ENCODE data around the gene LCORL. TPM values are rescaled to one million over a fixed set of nuclear protein-coding genes. Genes with fewer than 3 reads are reported as not detected.

LCORL gene
- total RNA-seq, 2 donors from 2014 or later: 7.8 to 9.9 TPM

DNA sequence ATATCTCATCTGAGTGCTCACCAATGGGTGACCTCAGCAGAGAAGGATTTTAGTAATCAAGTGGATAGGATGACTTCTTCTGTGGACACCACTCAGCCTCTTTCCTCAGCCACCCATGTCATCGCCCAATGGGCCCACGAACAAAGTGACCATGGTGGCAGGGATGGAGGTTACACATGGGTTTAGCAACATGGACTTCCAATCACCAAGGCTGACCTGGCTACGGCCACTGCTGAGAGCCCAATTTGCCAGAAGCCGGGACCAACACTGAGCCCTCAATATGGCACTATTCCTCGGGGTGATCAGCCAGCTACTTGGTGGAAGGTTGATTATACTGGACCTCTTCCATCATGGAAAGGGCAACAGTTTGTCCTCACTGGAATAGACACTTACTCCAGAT, 97.4 kb downstream of the LCORL start:
- H3K4me1 ChIP-seq: no peaks in the 10 kb centered on the region
- 95 to 100% methylated on average over 5 of the region's 5 CpGs for WGBS, 2 donors
- intact Hi-C loops (cut with DNase I): no loop called here
- TF ChIP-seq CTCF (IDR thresholded peaks at IDR 0.05): no peak
- no peak for TF ChIP-seq POLR2A (IDR thresholded peaks at IDR 0.05)
- DNase-seq: no peak
- H3K27ac ChIP-seq: no peak overlapping the region
- no peaks in the 10 kb centered on the region for H3K27me3 ChIP-seq
- no peak for ATAC-seq
- H3K36me3 ChIP-seq (replicated peaks in 1 of 2; ENCODE audit: insufficient read depth in 1 of 2, low read depth in 2 of 2): no peaks in the 10 kb centered on the region
- no peak overlapping the region for H3K4me3 ChIP-seq
- peaks cover 0 to 2% (median 0%) of the 10 kb centered on the region in 3 donors for H3K9me3 ChIP-seq

- no peak for TF ChIP-seq CTCF (IDR thresholded peaks at IDR 0.05)
- TF ChIP-seq POLR2A (IDR thresholded peaks at IDR 0.05): no peak
These were observed 100.1 kb downstream of the LCORL start for GRCh38 chr4:17921451-17921850.

DNA sequence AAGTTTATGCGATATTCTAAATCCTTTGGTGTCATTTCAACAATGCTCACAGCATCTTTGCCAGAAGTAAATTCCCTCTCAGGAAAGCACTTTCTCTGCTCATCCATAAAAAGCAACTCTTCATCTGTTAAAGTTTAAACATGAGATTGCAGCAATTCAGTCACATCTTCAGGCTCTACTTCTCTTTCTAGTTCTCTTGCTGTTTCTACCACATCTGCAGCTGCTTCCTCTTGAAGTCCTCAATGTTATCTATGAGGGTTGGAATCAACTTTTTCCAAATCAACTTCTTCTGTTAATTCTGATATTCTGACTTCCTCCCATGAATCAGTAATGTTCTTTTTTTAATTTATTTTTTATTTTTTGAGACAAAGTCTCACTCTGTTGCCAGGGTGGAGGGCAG, 100.9 kb downstream of the LCORL start:
- Histone ChIP-seq H3K9me3 (no peaks in the 10 kb centered on the region), H3K4me3 (no peak overlapping the region), H3K4me1 (no peaks in the 10 kb centered on the region), H3K27me3 (no peaks in the 10 kb centered on the region), H3K36me3 (replicated peaks in 1 of 2; ENCODE audit: insufficient read depth in 1 of 2, low read depth in 2 of 2) (no peaks in the 10 kb centered on the region), H3K27ac (no peak overlapping the region)
- DNase-seq: no peak
- WGBS, 2 donors: 96 to 100% methylated on average over 1 of the region's 1 CpG
- ATAC-seq: no peak
- intact Hi-C loops (cut with DNase I): no loop called here
- no peak for TF ChIP-seq CTCF (IDR thresholded peaks at IDR 0.05)
- no peak for TF ChIP-seq POLR2A (IDR thresholded peaks at IDR 0.05)

More at GRCh38 chr4:17921451-17921850, 100.1 kb downstream of the LCORL start:
- no peak for DNase-seq
- intact Hi-C loops (cut with DNase I): no loop called here
- WGBS, 2 donors: 90 to 91% methylated on average over 1 of the region's 1 CpG
- Histone ChIP-seq H3K4me3 (no peak overlapping the region), H3K27me3 (no peaks in the 10 kb centered on the region), H3K9me3 (no peaks in the 10 kb centered on the region), H3K27ac (no peak overlapping the region), H3K4me1 (no peaks in the 10 kb centered on the region), H3K36me3 (replicated peaks in 1 of 2; ENCODE audit: insufficient read depth in 1 of 2, low read depth in 2 of 2) (no peaks in the 10 kb centered on the region)
- ATAC-seq: no peak

DNA sequence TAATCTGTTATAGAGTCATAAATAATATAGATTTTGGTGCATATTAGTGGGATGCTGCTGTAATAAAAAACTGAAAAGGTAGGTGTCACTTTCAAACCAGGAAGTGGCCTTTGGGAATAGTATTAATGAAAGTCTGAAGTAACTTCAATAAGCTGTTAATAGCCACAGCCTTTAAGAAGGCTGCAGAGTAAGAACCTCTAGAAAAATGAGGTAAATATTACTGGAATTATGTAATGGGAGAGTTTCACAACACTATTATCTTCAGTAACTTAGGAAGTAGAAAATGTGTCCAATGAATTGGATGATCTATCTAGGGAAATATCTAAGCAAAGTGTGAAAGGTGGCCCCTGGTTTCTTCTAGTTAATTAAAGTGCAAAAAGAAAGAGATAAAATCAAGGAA, 106.1 kb downstream of the LCORL start:
- Histone ChIP-seq H3K4me1 (no peaks in the 10 kb centered on the region), H3K4me3 (no peak overlapping the region), H3K27me3 (no peaks in the 10 kb centered on the region), H3K36me3 (replicated peaks in 1 of 2; ENCODE audit: insufficient read depth in 1 of 2, low read depth in 2 of 2) (no peaks in the 10 kb centered on the region), H3K27ac (no peak overlapping the region), H3K9me3 (no peaks in the 10 kb centered on the region)
- no peak for TF ChIP-seq POLR2A (IDR thresholded peaks at IDR 0.05)
- TF ChIP-seq CTCF (IDR thresholded peaks at IDR 0.05): no peak
- intact Hi-C loops (cut with DNase I): no loop called here
- ATAC-seq (no peak), DNase-seq (no peak)

- TF ChIP-seq CTCF (IDR thresholded peaks at IDR 0.05) (no peak), POLR2A (IDR thresholded peaks at IDR 0.05) (no peak)
- DNase-seq: peak in 1 of 4 donors; percentile 15
- WGBS, 2 donors: 88 to 97% methylated on average over 5 to 9 of the region's 9 CpGs
- no peak overlapping the region for H3K27ac ChIP-seq
- intact Hi-C loops (cut with DNase I): no loop called here
- H3K4me1 ChIP-seq: no peaks in the 10 kb centered on the region
- no peak overlapping the region for H3K4me3 ChIP-seq
- H3K36me3 ChIP-seq (replicated peaks in 1 of 2; ENCODE audit: insufficient read depth in 1 of 2, low read depth in 2 of 2): no peaks in the 10 kb centered on the region
- H3K9me3 ChIP-seq: no peaks in the 10 kb centered on the region
- no peak for ATAC-seq
- H3K27me3 ChIP-seq: no peaks in the 10 kb centered on the region
These were observed 109.5 kb downstream of the LCORL start for GRCh38 chr4:17912011-17912410.

Measured in body of pancreas (tissue), 4 donors.